AG04450 (cell line): ENCODE results near the gene SIGLEC15. TPM values are rescaled to one million over a fixed set of nuclear protein-coding genes. Genes with fewer than 3 reads are reported as not detected.
A peak's percentile ranks its signal among the peaks of the same experiment; 100 is the strongest.

Experiments used
- CTCF ChIA-PET: fragments of 300-600, 350-600 bp; formaldehyde crosslinking; extraction: SDS; loops from one replicate; lab custom pipeline; 2022; ENCODE audit warnings: antibody characterized with exemption, inconsistent platforms; lab: Charles Lee
- POLR2A ChIA-PET: fragments of 350-600 bp; formaldehyde crosslinking; extraction: SDS; loops from one replicate; lab custom pipeline; 2021; ENCODE audit warnings: antibody characterized with exemption, inconsistent platforms; lab: Yijun Ruan, JAX
- DNase-seq: peaks from one replicate; pipeline ENCODE4 v3.0.0-alpha.2; 2011; ENCODE audit warnings: low read depth, low spot score
- H3K27ac ChIP-seq: one replicate; pipeline ENCODE4 v1.5.1; 2012; ENCODE audit warnings: low read depth, low read length, control low read depth
- H3K27me3 ChIP-seq: one replicate; pipeline ENCODE4 v1.6.0; 2012; ENCODE audit warnings: low read length; ENCODE audit not compliant: control insufficient read depth, insufficient read depth
- H3K4me3 ChIP-seq: 2 replicates; pipeline ENCODE4 v1.5.1; 2011; ENCODE audit warnings: mild to moderate bottlenecking, low read depth, low read length, control low read depth
- H3K9me3 ChIP-seq: 2 replicates; pipeline ENCODE4 v1.5.1; 2012; ENCODE audit warnings: low read length; ENCODE audit not compliant: control insufficient read depth, insufficient read depth
- CTCF ChIP-seq: IDR thresholded peaks from 2 replicates; pipeline ENCODE4 v1.5.1; 2011; ENCODE audit warnings: low read depth, low read length, control low read depth, inconsistent platforms
- polyA plus RNA-seq: library from polyadenylated mRNA; depleted of rRNA; stranded (reverse); fragments of >200 nt; gene quantifications from 2 replicates; pipeline ENCODE4 v1.2.3, GENCODE V29; 2011

Gene SIGLEC15
- polyA plus RNA-seq, 1 experiment: 1.6 TPM

DNA sequence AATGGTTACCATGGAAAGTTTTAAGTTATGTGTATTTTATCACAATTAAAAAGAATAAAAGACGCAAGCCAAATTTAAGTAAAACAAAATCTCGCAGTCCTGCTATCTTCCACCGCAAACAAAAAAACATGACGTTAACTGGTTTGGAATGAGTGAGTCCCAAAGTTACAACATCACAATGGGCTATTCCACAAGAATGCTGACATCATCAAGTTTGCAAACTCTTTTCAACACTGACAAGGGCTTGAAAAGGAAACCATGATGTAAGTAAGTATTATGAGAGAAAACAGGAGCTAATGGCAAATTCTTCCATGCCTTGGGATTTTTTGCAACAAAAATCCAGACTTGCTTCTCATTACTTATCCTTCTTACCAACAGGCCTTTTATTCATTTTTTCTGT lies 31.1 kb downstream of the SIGLEC15 start:
- POLR2A ChIA-PET: no interaction called here
- peak; percentile 36 for DNase-seq
- no peak for TF ChIP-seq CTCF

DNA sequence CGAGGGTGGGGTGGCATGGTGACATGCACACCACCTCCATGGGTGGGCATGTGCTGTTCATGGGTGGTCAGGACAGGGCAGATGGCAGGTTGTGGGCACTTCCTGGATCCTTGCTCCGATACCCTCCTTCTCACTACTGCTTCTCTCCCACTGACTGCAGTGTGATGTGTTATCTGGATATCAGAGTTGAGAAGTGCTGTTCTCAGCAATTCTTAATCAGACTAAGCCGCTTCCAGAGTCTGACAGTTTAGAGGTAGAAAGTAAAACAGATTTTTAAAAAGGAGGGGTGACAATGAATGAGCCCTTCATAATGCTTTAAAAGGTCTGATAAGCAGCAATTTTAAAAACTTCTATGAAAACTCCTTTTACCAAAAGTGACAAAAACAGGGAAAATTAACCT lies 33.9 kb downstream of the SIGLEC15 start:
- H3K4me3 ChIP-seq: no peak overlapping the region
- peaks cover 4% of the 10 kb centered on the region for H3K9me3 ChIP-seq
- no peak overlapping the region for H3K27ac ChIP-seq
- CTCF ChIA-PET: interaction anchor here (0.9 to 1.4 kb wide), 3 partner anchors 20 to 195 kb away, joined by 3 to 5 read pairs (median 4); no protein-coding TSS in a partner anchor
- H3K27me3 ChIP-seq: no peaks in the 10 kb centered on the region
- POLR2A ChIA-PET: no interaction called here
- DNase-seq: no peak
- TF ChIP-seq CTCF: no peak

More for the DNA sequence above, 31.1 kb downstream of the SIGLEC15 start:
- no peaks in the 10 kb centered on the region for H3K27me3 ChIP-seq
- no peak overlapping the region for H3K27ac ChIP-seq
- no peak overlapping the region for H3K4me3 ChIP-seq
- CTCF ChIA-PET: interaction anchor here (0.6 to 1.1 kb wide), 4 partner anchors 17 to 134 kb away, joined by 3 to 4 read pairs (median 3); no protein-coding TSS in a partner anchor
- H3K9me3 ChIP-seq: no peaks in the 10 kb centered on the region

DNA sequence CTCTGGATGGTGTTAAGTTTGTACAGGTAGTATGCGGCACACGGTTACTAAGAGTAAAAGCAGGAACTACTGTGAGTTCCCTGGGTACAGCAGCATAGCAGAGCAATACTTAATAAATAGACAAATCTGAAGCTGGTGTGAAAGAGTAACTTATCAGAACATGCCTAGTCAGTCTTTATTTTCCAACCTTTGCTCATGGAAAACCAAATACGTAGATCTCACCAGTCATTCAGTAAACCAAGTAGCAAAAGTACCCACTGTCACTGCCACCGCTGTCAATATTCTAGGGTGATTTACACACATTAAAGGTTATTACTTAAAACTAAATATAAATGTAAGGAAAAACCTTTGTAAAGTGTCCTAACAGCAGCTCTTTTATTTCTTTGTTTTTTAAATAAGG lies 35.0 kb downstream of the SIGLEC15 start:
- TF ChIP-seq CTCF: no peak
- DNase-seq: no peak
- ChIA-PET POLR2A (no interaction called here), CTCF (interaction anchor here (1.0 kb wide), 1 partner anchor 172 kb away, joined by 3 read pairs; no protein-coding TSS in a partner anchor)
- Histone ChIP-seq H3K9me3 (peaks cover 12% of the 10 kb centered on the region), H3K27me3 (no peaks in the 10 kb centered on the region), H3K27ac (no peak overlapping the region), H3K4me3 (no peak overlapping the region)

DNA sequence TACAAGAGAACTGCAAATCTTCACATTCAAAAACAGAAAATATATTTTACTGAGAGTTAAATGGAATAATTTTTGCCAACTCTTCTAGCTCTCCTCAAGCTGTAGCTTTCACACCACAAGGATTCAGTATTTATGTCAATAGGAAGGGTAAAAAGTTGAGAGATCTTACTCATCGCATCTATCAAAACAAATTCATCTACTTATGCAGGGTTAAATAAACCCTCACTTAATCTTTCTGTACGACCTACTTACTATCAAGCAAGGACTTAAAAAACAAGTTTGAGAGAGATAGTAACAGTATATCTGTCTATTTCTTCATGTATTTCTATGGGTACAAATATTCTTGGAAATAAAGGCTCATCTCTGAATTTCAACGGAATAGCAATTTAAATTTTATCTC lies 35.5 kb downstream of the SIGLEC15 start:
- TF ChIP-seq CTCF: no peak
- Histone ChIP-seq H3K27ac (no peak overlapping the region), H3K27me3 (no peaks in the 10 kb centered on the region), H3K9me3 (peaks cover 12% of the 10 kb centered on the region), H3K4me3 (no peak overlapping the region)
- ChIA-PET CTCF (interaction anchor here (1.0 kb wide), 1 partner anchor 172 kb away, joined by 3 read pairs; no protein-coding TSS in a partner anchor), POLR2A (no interaction called here)
- DNase-seq: no peak

DNA sequence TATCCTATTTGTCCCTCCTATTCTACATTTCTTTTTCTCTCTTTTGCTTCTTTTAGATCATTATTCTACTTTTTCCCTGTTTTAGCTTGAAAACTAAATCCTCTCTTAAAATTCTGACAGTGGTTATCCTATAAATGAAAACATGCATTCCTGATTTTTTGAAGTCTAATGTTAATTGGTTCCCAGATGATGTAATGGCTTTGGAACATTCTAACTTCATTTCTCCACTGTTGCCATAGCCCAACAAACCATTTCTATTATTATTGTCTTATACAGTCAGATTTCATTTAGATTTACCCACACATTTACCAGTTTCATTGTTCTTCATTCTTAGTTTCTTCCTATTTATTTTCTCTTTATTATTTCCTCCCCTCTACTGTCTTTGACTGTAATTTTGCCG lies 36.5 kb downstream of the SIGLEC15 start:
- H3K9me3 ChIP-seq: peaks cover 12% of the 10 kb centered on the region
- H3K4me3 ChIP-seq: no peak overlapping the region
- ChIA-PET POLR2A (no interaction called here), CTCF (interaction anchor here (3.8 kb wide), 1 partner anchor 18 kb away, joined by 16 read pairs; no protein-coding TSS in a partner anchor)
- H3K27me3 ChIP-seq: no peaks in the 10 kb centered on the region
- no peak for TF ChIP-seq CTCF
- no peak for DNase-seq
- H3K27ac ChIP-seq: no peak overlapping the region
